Limb (tissue), 2 donors: ENCODE results near the gene RAB29.

Experiments used
- DNase-seq, 2 donors: peaks; one replicate each; pipeline ENCODE4 v3.0.0-alpha.2; 2016; ENCODE audit errors: extremely low spot score in 2 of 2

RAB29 gene

GRCh38 chr1:205797168-205797567 lies 21.9 kb upstream of the RAB29 start:
- DNase-seq: no peak

GRCh38 chr1:205794011-205794730 lies 18.9 kb upstream of the RAB29 start:
- DNase-seq: no peak

GRCh38 chr1:205792961-205793673 lies 17.8 kb upstream of the RAB29 start:
- DNase-seq: no peak

- no peak for DNase-seq
These were observed 17.2 kb upstream of the RAB29 start for GRCh38 chr1:205792481-205792881.

GRCh38 chr1:205791568-205792180 lies 16.4 kb upstream of the RAB29 start:
- DNase-seq: peak; percentile 36 to 66

GRCh38 chr1:205787287-205787916 lies 12.1 kb upstream of the RAB29 start:
- no peak for DNase-seq

GRCh38 chr1:205786601-205787000 lies 11.3 kb upstream of the RAB29 start:
- no peak for DNase-seq

- no peak for DNase-seq
These were observed 10.2 kb upstream of the RAB29 start for GRCh38 chr1:205785446-205785845.

- no peak for DNase-seq
These were observed 8.6 kb upstream of the RAB29 start for GRCh38 chr1:205783904-205784303.

- DNase-seq: no peak
These were observed 8.1 kb upstream of the RAB29 start for GRCh38 chr1:205783433-205783795.

GRCh38 chr1:205782627-205783432 lies 7.5 kb upstream of the RAB29 start:
- DNase-seq: no peak

- DNase-seq: no peak
These were observed 5.1 kb upstream of the RAB29 start for GRCh38 chr1:205780335-205780734.

- no peak for DNase-seq
These were observed 2.7 kb upstream of the RAB29 start for GRCh38 chr1:205777994-205778393.

GRCh38 chr1:205775717-205776056 lies 405 bp upstream of the RAB29 start:
- DNase-seq: no peak

GRCh38 chr1:205774198-205775014 lies 876 bp downstream of the RAB29 start:
- peak in 1 of 2 donors; percentile 50 for DNase-seq

GRCh38 chr1:205772607-205773032 lies 2.7 kb downstream of the RAB29 start:
- no peak for DNase-seq

GRCh38 chr1:205770618-205771017 lies 4.7 kb downstream of the RAB29 start:
- DNase-seq: no peak

GRCh38 chr1:205769641-205770365 lies 5.5 kb downstream of the RAB29 start:
- no peak for DNase-seq

GRCh38 chr1:205767248-205767647 lies 8.0 kb downstream of the RAB29 start:
- DNase-seq: no peak

- DNase-seq: no peak
These were observed 8.7 kb downstream of the RAB29 start for GRCh38 chr1:205766570-205766969.
